Measurements from ENCODE around the gene KPNA1. TPM values are rescaled to one million over a fixed set of nuclear protein-coding genes. Genes with fewer than 3 reads are reported as not detected.

The KPNA1 gene
- total and polyA plus RNA-seq, 2 of the 13 experiments (the other 11 are each of a cell fraction or from before 2014, with no cell fraction given), result 15.4 to 30.0 TPM

DNA sequence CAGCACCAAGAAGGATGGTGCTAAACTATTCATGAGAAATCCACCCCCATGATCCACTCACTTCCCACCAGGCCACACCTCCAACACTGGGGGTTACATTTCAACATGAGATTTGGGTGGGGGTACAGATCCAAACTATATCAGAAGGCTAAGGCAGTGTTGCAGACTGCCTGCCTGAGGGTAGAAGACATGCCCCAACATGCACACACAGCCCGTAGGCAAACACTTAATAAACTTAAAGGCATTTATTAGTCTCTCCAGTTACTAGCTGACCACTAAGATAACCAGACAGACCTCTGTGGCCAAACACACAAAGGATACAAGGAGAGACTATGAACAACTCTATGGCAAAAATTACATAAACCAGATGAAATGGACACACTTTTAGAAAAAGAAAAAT is 120.6 kb downstream of the KPNA1 start:
- Histone ChIP-seq H2AFZ (ENCODE audit: low read length) (no peak overlapping the region), H3K27me3 (ENCODE audit: control insufficient read depth in 1 of 2, insufficient read depth in 2 of 2, low read length in 2 of 2) (no peaks in the 10 kb centered on the region), H3K9ac (ENCODE audit: insufficient read depth, low read depth, low read length) (no peak overlapping the region), H3K4me2 (ENCODE audit: low read depth, low read length) (no peak overlapping the region), H3K4me1 (ENCODE audit: insufficient read depth, low read length) (peaks cover 53% of the 10 kb centered on the region), H3K79me2 (ENCODE audit: insufficient read depth, low read length) (peaks cover 69% of the 10 kb centered on the region), H3K27ac (ENCODE audit: extremely low read length, insufficient read depth, low read length) (no peak overlapping the region), H3K36me3 (replicated peaks in 1 of 2; ENCODE audit: control insufficient read depth in 1 of 2, insufficient read depth in 2 of 2, low read length in 2 of 2) (peaks cover 0 to 11% of the 10 kb centered on the region in 2 experiments; a peak in 2 of 5 replicates), H3K4me3 (replicated peaks in 1 of 3; ENCODE audit: insufficient read depth in 1 of 3, low read depth in 2 of 3, low read length in 3 of 3) (no peak overlapping the region), H3K9me3 (ENCODE audit: low read length) (no peaks in the 10 kb centered on the region), H4K20me1 (ENCODE audit: insufficient read depth, low read length) (0 out of 2 replicates have a peak, but pooled peaks cover 7% of the 10 kb centered on the region)
- 89% methylated on average over 1 of the region's 1 CpG for WGBS (ENCODE audit: low lambda C conversion rate)
- TF ChIP-seq ERF (CRISPR knock-in tag; IDR thresholded peaks at IDR 0.05), result no peak
- peak; percentile 74; the same call in 1 of the 2 replicates for TF ChIP-seq TP53 (CRISPR knock-in tag; conservative IDR thresholded peaks at IDR 0.05)
- intact Hi-C loops (cut with micrococcal nuclease; ENCODE audit: unreplicated experiment) (no loop called here), in situ Hi-C loops (cut with HindIII; ENCODE audit: extremely low pct_ligation_motif_present, low pct_unique_long_range_greater_than_20kb) (loop anchor here (5.0 kb wide), 1 partner anchor 283 kb away; no protein-coding TSS in a partner anchor)
- DNase-seq (ENCODE audit: low spot score), result no peak
- ChIA-PET CTCF (ENCODE audit: low intra/inter-chr PET ratio, low total read pairs) (no interaction called here), POLR2A (interaction anchor here (1.4 to 4.1 kb wide), 4 partner anchors 10 to 285 kb away, joined by 3 to 67 read pairs (median 8); partner anchors contain the start of genes FAM162A, MIX23 and WDR5B)
- no peak for FAIRE-seq
- no peak for ATAC-seq
- BruUV-seq (replicated peaks), result no TSS peak

- in situ Hi-C loops (cut with HindIII; ENCODE audit: extremely low pct_ligation_motif_present, low pct_unique_long_range_greater_than_20kb) (loop anchor here (5.0 kb wide), 1 partner anchor 284 kb away; no protein-coding TSS in a partner anchor), intact Hi-C loops (cut with micrococcal nuclease; ENCODE audit: unreplicated experiment) (loop anchor here (1.0 to 2.0 kb wide), 3 partner anchors 22 to 286 kb away; no protein-coding TSS in a partner anchor)
- H3K27me3 ChIP-seq (ENCODE audit: control insufficient read depth in 1 of 2, insufficient read depth in 2 of 2, low read length in 2 of 2), result no peaks in the 10 kb centered on the region
- ATAC-seq (no peak), FAIRE-seq (peak; percentile 74), DNase-seq (ENCODE audit: low spot score) (peak; percentile 47)
- BruUV-seq (replicated peaks), result no TSS peak
- no peak overlapping the region for H3K4me3 ChIP-seq (replicated peaks in 1 of 3; ENCODE audit: insufficient read depth in 1 of 3, low read depth in 2 of 3, low read length in 3 of 3)
- peak overlapping the region; percentile 26; the same call in 1 of the 2 replicates for H3K9ac ChIP-seq (ENCODE audit: insufficient read depth, low read depth, low read length)
- peaks cover 74% of the 10 kb centered on the region for H3K79me2 ChIP-seq (ENCODE audit: insufficient read depth, low read length)
- CTCF ChIA-PET (ENCODE audit: low intra/inter-chr PET ratio, low total read pairs), result interaction anchor here (1.0 to 2.4 kb wide), 3 partner anchors 86 to 286 kb away, joined by 3 to 14 read pairs (median 3); no protein-coding TSS in a partner anchor
- H2AFZ ChIP-seq (ENCODE audit: low read length), result no peak overlapping the region
- peak overlapping the region; percentile 72 for H3K27ac ChIP-seq (ENCODE audit: extremely low read length, insufficient read depth, low read length)
- peaks cover 63% of the 10 kb centered on the region for H3K4me1 ChIP-seq (ENCODE audit: insufficient read depth, low read length)
- H3K36me3 ChIP-seq (replicated peaks in 1 of 2; ENCODE audit: control insufficient read depth in 1 of 2, insufficient read depth in 2 of 2, low read length in 2 of 2), result peaks cover 0 to 11% of the 10 kb centered on the region in 2 experiments; a peak in 2 of 5 replicates
- H3K9me3 ChIP-seq (ENCODE audit: low read length), result no peaks in the 10 kb centered on the region
- 0 out of 2 replicates have a peak, but pooled peaks cover 7% of the 10 kb centered on the region for H4K20me1 ChIP-seq (ENCODE audit: insufficient read depth, low read length)
- peak overlapping the region; percentile 9; the same call in 1 of the 2 replicates for H3K4me2 ChIP-seq (ENCODE audit: low read depth, low read length)
- WGBS (ENCODE audit: low lambda C conversion rate), result 24% methylated on average over 2 of the region's 2 CpGs
- POLR2A ChIA-PET, result interaction anchor here (0.6 to 4.1 kb wide), 9 partner anchors 9 to 286 kb away, joined by 3 to 67 read pairs (median 6); partner anchors contain the start of genes FAM162A, KPNA1, MIX23 and WDR5B
- no peak for TF ChIP-seq ZNF614 (CRISPR knock-in tag; IDR thresholded peaks at IDR 0.05; ENCODE audit: borderline replicate concordance)
- no peak for TF ChIP-seq ZNF788 (CRISPR knock-in tag; IDR thresholded peaks at IDR 0.05; ENCODE audit: borderline replicate concordance)
- no peak for TF ChIP-seq HDAC6 (IDR thresholded peaks at IDR 0.05; ENCODE audit: low read depth, low read length)
- no peak for TF ChIP-seq BCL6 (CRISPR knock-in tag; IDR thresholded peaks at IDR 0.05)
- 0 out of 2 replicates have a peak, but pooled peaks have one; percentile 6 for TF ChIP-seq NCOA2 (CRISPR knock-in tag; IDR thresholded peaks at IDR 0.05)
- TF ChIP-seq ZNF792 (CRISPR knock-in tag; IDR thresholded peaks at IDR 0.05), result 0 out of 2 replicates have a peak, but pooled peaks have one; percentile 23
- peak; percentile 71 for TF ChIP-seq CTCF (CRISPR knock-in tag; IDR thresholded peaks at IDR 0.05)
- TF ChIP-seq ZNF652 (CRISPR knock-in tag; IDR thresholded peaks at IDR 0.05; ENCODE audit: borderline replicate concordance, low read depth), result peak; percentile 62; the same call in 1 of the 2 replicates
- TF ChIP-seq KLF9 (CRISPR knock-in tag; IDR thresholded peaks at IDR 0.05; ENCODE audit: low read depth), result no peak
- TF ChIP-seq MIXL1 (CRISPR knock-in tag; IDR thresholded peaks at IDR 0.05), result peak; percentile 36; the same call in 1 of the 2 replicates
- TF ChIP-seq ZNF761 (CRISPR knock-in tag; conservative IDR thresholded peaks at IDR 0.05), result 0 out of 2 replicates have a peak, but pooled peaks have one; percentile 17
- 0 out of 2 replicates have a peak, but pooled peaks have one; percentile 12 for TF ChIP-seq PPARG (CRISPR knock-in tag; conservative IDR thresholded peaks at IDR 0.05)
- no peak for TF ChIP-seq KLF6 (CRISPR knock-in tag; IDR thresholded peaks at IDR 0.05)
- no peak for TF ChIP-seq HES4 (CRISPR knock-in tag; IDR thresholded peaks at IDR 0.05; ENCODE audit: borderline replicate concordance)
Observed at GRCh38 chr3:122392868-122393844, 121.6 kb downstream of the KPNA1 start.

Data from HepG2 (cell line).